WTC11 (cell line): ENCODE data around the gene SLC8A1. TPM values are rescaled to one million over a fixed set of nuclear protein-coding genes. Genes with fewer than 3 reads are reported as not detected.

Experiments
- ATAC-seq: fragments of 200-7000 bp; cut with Tn5 transposase; 2 replicates; pipeline ENCODE4 v1.10.0; 2021; ENCODE audit warnings: mild to moderate bottlenecking, moderate library complexity
- CTCF ChIA-PET: fragments of 300-600 bp; sonication (Branson Sonifier 250); formaldehyde crosslinking; loops from one replicate; lab custom pipeline; 2021; ENCODE audit warnings: antibody characterized with exemption; lab: Charles Lee
- POLR2A ChIA-PET: fragments of 350-600 bp; sonication (Branson Sonifier 250); formaldehyde crosslinking; loops from one replicate; lab custom pipeline; 2021; ENCODE audit warnings: antibody characterized with exemption; lab: Charles Lee
- DNase-seq: peaks from one replicate; pipeline ENCODE4 v3.0.0; 2021; ENCODE audit warnings: low spot score
- H3K27ac Mint-ChIP-seq: 2 replicates; pipeline ENCODE4 v1.8.0; 2021; ENCODE audit warnings: mixed read lengths
- H3K27me3 Mint-ChIP-seq: 2 replicates; pipeline ENCODE4 v1.8.0; 2021; ENCODE audit warnings: low read depth, mild to moderate bottlenecking, moderate library complexity, mixed read lengths
- H3K36me3 Mint-ChIP-seq: 2 replicates; pipeline ENCODE4 v1.8.0; 2021; ENCODE audit warnings: mixed read lengths
- H3K4me1 Mint-ChIP-seq: 2 replicates; pipeline ENCODE4 v1.8.0; 2022; ENCODE audit warnings: mixed read lengths
- H3K4me3 Mint-ChIP-seq: 2 replicates; pipeline ENCODE4 v1.8.0; 2021; ENCODE audit warnings: mild to moderate bottlenecking, moderate library complexity, mixed read lengths
- H3K9me3 Mint-ChIP-seq: 2 replicates; pipeline ENCODE4 v1.8.0; 2021; ENCODE audit warnings: mixed read lengths
- CREM ChIP-seq: sonication (generic); formaldehyde crosslinking; IDR thresholded peaks from 2 replicates; pipeline ENCODE4 v1.8.1; 2022; ENCODE audit warnings: mild to moderate bottlenecking, missing genetic modification reagents, moderate library complexity
- ESRRA ChIP-seq: sonication (generic); formaldehyde crosslinking; IDR thresholded peaks from 2 replicates; pipeline ENCODE4 v1.8.1; 2022; ENCODE audit warnings: mild to moderate bottlenecking, missing genetic modification reagents, borderline replicate concordance
- FOXJ3 ChIP-seq: sonication (generic); formaldehyde crosslinking; IDR thresholded peaks from 2 replicates; pipeline ENCODE4 v1.9.0; 2021; ENCODE audit warnings: missing genetic modification reagents, mild to moderate bottlenecking, borderline replicate concordance
- HMGA2 ChIP-seq: fragments of 250-450 bp; sonication (Bioruptor Pico); IDR thresholded peaks from 2 replicates; pipeline ENCODE4 v1.4.0; 2021; ENCODE audit warnings: mild to moderate bottlenecking, moderate library complexity
- NR3C1 ChIP-seq: sonication (generic); formaldehyde crosslinking; conservative IDR thresholded peaks from 2 replicates; pipeline ENCODE4 v1.8.1; 2023; ENCODE audit warnings: low read depth, mild to moderate bottlenecking, missing genetic modification reagents
- RELA ChIP-seq: sonication (generic); formaldehyde crosslinking; IDR thresholded peaks from 2 replicates; pipeline ENCODE4 v1.8.1; 2022; ENCODE audit warnings: missing genetic modification reagents, mild to moderate bottlenecking, borderline replicate concordance
- SP1 ChIP-seq: sonication (generic); formaldehyde crosslinking; conservative IDR thresholded peaks from 2 replicates; pipeline ENCODE4 v1.8.1; 2022; ENCODE audit warnings: missing genetic modification reagents
- TP53 ChIP-seq: sonication (generic); formaldehyde crosslinking; IDR thresholded peaks from 2 replicates; pipeline ENCODE4 v1.8.1; 2023; ENCODE audit warnings: mild to moderate bottlenecking, missing genetic modification reagents
- ZNF219 ChIP-seq: sonication (generic); formaldehyde crosslinking; IDR thresholded peaks from 2 replicates; pipeline ENCODE4 v1.8.0; 2023; ENCODE audit warnings: missing genetic modification reagents, mild to moderate bottlenecking, borderline replicate concordance
- ZNF317 ChIP-seq: sonication (generic); formaldehyde crosslinking; IDR thresholded peaks from 2 replicates; pipeline ENCODE4 v1.8.1; 2023; ENCODE audit warnings: low read depth, mild to moderate bottlenecking, moderate library complexity, missing genetic modification reagents, borderline replicate concordance
- total RNA-seq: library from RNA; stranded (reverse); gene quantifications from 3 replicates; pipeline ENCODE4 v1.2.3, GENCODE V29; 2021
- TF ChIP-seq, protein P1 (sequence below): sonication (generic); formaldehyde crosslinking; conservative IDR thresholded peaks from 2 replicates; pipeline ENCODE4 v1.8.1; 2023; ENCODE audit warnings: mild to moderate bottlenecking, low read depth, missing genetic modification reagents, moderate library complexity
- TF ChIP-seq, protein P2 (sequence below): sonication (generic); formaldehyde crosslinking; IDR thresholded peaks from 2 replicates; pipeline ENCODE4 v1.8.1; 2022; ENCODE audit warnings: mild to moderate bottlenecking, moderate library complexity, missing genetic modification reagents
- TF ChIP-seq, protein P3 (sequence below): sonication (generic); formaldehyde crosslinking; IDR thresholded peaks from 2 replicates; pipeline ENCODE4 v1.8.0; 2022; ENCODE audit warnings: missing genetic modification reagents
- TF ChIP-seq, protein P4 (sequence below): sonication (generic); formaldehyde crosslinking; IDR thresholded peaks from 2 replicates; pipeline ENCODE4 v1.8.0; 2022; ENCODE audit warnings: mild to moderate bottlenecking, missing genetic modification reagents
- TF ChIP-seq, protein P5 (sequence below): fragments of 250-450 bp; sonication (Bioruptor Pico); IDR thresholded peaks from 2 replicates; pipeline ENCODE4 v1.9.0; 2021; ENCODE audit warnings: mild to moderate bottlenecking, borderline replicate concordance
- TF ChIP-seq, protein P6 (sequence below): sonication (generic); formaldehyde crosslinking; IDR thresholded peaks from 2 replicates; pipeline ENCODE4 v1.8.1; 2022; ENCODE audit warnings: missing genetic modification reagents, borderline replicate concordance

The SLC8A1 gene
- total RNA-seq, 1 experiment from 2014 or later: 2.6 TPM

DNA sequence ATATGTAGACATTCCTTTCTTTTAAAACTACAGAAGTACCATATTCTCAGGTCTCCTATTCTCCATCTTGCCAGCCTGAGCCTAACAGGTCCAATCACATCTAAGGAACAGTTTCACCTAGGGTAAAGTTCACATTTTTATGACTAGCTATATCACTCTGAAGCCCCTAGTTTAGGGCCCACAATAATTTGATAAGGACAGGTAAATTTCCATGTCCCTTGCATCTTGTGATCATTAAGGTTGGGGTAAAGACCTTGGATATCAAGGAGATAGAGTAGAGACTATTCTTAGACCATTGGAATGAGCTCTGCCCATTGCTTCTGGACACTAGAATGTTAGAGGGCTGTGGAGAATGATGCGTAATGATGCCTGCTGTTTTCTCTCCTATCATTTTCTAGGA is 185.7 kb downstream of the SLC8A1 start:
- H3K4me3 Mint-ChIP-seq: no peak overlapping the region
- no peaks in the 10 kb centered on the region for H3K9me3 Mint-ChIP-seq
- no peak overlapping the region for H3K27ac Mint-ChIP-seq
- TF ChIP-seq, protein P1, sequence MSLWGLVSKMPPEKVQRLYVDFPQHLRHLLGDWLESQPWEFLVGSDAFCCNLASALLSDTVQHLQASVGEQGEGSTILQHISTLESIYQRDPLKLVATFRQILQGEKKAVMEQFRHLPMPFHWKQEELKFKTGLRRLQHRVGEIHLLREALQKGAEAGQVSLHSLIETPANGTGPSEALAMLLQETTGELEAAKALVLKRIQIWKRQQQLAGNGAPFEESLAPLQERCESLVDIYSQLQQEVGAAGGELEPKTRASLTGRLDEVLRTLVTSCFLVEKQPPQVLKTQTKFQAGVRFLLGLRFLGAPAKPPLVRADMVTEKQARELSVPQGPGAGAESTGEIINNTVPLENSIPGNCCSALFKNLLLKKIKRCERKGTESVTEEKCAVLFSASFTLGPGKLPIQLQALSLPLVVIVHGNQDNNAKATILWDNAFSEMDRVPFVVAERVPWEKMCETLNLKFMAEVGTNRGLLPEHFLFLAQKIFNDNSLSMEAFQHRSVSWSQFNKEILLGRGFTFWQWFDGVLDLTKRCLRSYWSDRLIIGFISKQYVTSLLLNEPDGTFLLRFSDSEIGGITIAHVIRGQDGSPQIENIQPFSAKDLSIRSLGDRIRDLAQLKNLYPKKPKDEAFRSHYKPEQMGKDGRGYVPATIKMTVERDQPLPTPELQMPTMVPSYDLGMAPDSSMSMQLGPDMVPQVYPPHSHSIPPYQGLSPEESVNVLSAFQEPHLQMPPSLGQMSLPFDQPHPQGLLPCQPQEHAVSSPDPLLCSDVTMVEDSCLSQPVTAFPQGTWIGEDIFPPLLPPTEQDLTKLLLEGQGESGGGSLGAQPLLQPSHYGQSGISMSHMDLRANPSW (CRISPR knock-in tag): no peak
- TF ChIP-seq, protein P2, sequence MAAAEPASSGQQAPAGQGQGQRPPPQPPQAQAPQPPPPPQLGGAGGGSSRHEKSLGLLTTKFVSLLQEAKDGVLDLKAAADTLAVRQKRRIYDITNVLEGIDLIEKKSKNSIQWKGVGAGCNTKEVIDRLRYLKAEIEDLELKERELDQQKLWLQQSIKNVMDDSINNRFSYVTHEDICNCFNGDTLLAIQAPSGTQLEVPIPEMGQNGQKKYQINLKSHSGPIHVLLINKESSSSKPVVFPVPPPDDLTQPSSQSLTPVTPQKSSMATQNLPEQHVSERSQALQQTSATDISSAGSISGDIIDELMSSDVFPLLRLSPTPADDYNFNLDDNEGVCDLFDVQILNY: no peak
- TF ChIP-seq CREM (CRISPR knock-in tag): no peak
- TF ChIP-seq, protein P3, sequence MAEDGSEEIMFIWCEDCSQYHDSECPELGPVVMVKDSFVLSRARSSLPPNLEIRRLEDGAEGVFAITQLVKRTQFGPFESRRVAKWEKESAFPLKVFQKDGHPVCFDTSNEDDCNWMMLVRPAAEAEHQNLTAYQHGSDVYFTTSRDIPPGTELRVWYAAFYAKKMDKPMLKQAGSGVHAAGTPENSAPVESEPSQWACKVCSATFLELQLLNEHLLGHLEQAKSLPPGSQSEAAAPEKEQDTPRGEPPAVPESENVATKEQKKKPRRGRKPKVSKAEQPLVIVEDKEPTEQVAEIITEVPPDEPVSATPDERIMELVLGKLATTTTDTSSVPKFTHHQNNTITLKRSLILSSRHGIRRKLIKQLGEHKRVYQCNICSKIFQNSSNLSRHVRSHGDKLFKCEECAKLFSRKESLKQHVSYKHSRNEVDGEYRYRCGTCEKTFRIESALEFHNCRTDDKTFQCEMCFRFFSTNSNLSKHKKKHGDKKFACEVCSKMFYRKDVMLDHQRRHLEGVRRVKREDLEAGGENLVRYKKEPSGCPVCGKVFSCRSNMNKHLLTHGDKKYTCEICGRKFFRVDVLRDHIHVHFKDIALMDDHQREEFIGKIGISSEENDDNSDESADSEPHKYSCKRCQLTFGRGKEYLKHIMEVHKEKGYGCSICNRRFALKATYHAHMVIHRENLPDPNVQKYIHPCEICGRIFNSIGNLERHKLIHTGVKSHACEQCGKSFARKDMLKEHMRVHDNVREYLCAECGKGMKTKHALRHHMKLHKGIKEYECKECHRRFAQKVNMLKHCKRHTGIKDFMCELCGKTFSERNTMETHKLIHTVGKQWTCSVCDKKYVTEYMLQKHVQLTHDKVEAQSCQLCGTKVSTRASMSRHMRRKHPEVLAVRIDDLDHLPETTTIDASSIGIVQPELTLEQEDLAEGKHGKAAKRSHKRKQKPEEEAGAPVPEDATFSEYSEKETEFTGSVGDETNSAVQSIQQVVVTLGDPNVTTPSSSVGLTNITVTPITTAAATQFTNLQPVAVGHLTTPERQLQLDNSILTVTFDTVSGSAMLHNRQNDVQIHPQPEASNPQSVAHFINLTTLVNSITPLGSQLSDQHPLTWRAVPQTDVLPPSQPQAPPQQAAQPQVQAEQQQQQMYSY (CRISPR knock-in tag): no peak
- TF ChIP-seq, protein P4, sequence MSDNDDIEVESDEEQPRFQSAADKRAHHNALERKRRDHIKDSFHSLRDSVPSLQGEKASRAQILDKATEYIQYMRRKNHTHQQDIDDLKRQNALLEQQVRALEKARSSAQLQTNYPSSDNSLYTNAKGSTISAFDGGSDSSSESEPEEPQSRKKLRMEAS (CRISPR knock-in tag): no peak
- TF ChIP-seq HMGA2 (CRISPR knock-in tag): no peak
- no peak for TF ChIP-seq ZNF219 (CRISPR knock-in tag)
- TF ChIP-seq NR3C1 (CRISPR knock-in tag): no peak
- TF ChIP-seq, protein P5, sequence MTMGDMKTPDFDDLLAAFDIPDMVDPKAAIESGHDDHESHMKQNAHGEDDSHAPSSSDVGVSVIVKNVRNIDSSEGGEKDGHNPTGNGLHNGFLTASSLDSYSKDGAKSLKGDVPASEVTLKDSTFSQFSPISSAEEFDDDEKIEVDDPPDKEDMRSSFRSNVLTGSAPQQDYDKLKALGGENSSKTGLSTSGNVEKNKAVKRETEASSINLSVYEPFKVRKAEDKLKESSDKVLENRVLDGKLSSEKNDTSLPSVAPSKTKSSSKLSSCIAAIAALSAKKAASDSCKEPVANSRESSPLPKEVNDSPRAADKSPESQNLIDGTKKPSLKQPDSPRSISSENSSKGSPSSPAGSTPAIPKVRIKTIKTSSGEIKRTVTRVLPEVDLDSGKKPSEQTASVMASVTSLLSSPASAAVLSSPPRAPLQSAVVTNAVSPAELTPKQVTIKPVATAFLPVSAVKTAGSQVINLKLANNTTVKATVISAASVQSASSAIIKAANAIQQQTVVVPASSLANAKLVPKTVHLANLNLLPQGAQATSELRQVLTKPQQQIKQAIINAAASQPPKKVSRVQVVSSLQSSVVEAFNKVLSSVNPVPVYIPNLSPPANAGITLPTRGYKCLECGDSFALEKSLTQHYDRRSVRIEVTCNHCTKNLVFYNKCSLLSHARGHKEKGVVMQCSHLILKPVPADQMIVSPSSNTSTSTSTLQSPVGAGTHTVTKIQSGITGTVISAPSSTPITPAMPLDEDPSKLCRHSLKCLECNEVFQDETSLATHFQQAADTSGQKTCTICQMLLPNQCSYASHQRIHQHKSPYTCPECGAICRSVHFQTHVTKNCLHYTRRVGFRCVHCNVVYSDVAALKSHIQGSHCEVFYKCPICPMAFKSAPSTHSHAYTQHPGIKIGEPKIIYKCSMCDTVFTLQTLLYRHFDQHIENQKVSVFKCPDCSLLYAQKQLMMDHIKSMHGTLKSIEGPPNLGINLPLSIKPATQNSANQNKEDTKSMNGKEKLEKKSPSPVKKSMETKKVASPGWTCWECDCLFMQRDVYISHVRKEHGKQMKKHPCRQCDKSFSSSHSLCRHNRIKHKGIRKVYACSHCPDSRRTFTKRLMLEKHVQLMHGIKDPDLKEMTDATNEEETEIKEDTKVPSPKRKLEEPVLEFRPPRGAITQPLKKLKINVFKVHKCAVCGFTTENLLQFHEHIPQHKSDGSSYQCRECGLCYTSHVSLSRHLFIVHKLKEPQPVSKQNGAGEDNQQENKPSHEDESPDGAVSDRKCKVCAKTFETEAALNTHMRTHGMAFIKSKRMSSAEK (CRISPR knock-in tag): no peak
- no peak for TF ChIP-seq TP53
- TF ChIP-seq SP1 (CRISPR knock-in tag): no peak
- no peak for TF ChIP-seq ESRRA (CRISPR knock-in tag)
- TF ChIP-seq ZNF317 (CRISPR knock-in tag): no peak
- TF ChIP-seq, all 79 proteins: peak for 0
- DNase-seq: no peak
- H3K27me3 Mint-ChIP-seq: no peaks in the 10 kb centered on the region
- no peaks in the 10 kb centered on the region for H3K36me3 Mint-ChIP-seq
- no peak for ATAC-seq
- peaks cover 7% of the 10 kb centered on the region for H3K4me1 Mint-ChIP-seq
- POLR2A ChIA-PET: no interaction called here
- CTCF ChIA-PET: interaction anchor here (0.9 to 1.2 kb wide), 3 partner anchors 10 to 222 kb away, joined by 3 to 5 read pairs (median 3); no protein-coding TSS in a partner anchor

DNA sequence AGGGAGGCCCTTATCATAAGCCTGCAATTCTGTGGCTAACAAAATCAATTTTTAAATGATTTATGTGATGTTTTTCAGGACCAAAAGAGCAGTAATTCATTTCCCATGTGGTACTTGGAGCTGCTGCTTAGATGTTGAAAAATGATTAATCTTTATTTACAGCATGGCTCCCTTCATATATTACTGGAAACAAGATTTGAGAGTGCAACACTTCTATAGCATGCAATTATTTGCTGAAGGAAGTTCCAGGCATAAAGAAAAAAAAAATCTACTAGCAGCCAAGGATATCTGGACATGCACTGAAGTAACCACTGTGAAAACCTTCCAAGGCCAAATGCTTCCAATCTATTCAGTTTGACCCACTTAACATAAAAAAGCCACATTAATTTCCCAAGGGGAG is 186.3 kb downstream of the SLC8A1 start:
- DNase-seq (no peak), ATAC-seq (no peak)
- no peak overlapping the region for H3K4me3 Mint-ChIP-seq
- H3K9me3 Mint-ChIP-seq: no peaks in the 10 kb centered on the region
- peaks cover 9% of the 10 kb centered on the region; the same call in 1 of the 2 replicates for H3K4me1 Mint-ChIP-seq
- no peak overlapping the region for H3K27ac Mint-ChIP-seq
- CTCF ChIA-PET: interaction anchor here (1.2 kb wide), 1 partner anchor 21 kb away, joined by 5 read pairs; no protein-coding TSS in a partner anchor
- H3K36me3 Mint-ChIP-seq: no peaks in the 10 kb centered on the region
- H3K27me3 Mint-ChIP-seq: no peaks in the 10 kb centered on the region
- POLR2A ChIA-PET: no interaction called here
- TF ChIP-seq, protein P5 (CRISPR knock-in tag): no peak
- TF ChIP-seq, protein P6, sequence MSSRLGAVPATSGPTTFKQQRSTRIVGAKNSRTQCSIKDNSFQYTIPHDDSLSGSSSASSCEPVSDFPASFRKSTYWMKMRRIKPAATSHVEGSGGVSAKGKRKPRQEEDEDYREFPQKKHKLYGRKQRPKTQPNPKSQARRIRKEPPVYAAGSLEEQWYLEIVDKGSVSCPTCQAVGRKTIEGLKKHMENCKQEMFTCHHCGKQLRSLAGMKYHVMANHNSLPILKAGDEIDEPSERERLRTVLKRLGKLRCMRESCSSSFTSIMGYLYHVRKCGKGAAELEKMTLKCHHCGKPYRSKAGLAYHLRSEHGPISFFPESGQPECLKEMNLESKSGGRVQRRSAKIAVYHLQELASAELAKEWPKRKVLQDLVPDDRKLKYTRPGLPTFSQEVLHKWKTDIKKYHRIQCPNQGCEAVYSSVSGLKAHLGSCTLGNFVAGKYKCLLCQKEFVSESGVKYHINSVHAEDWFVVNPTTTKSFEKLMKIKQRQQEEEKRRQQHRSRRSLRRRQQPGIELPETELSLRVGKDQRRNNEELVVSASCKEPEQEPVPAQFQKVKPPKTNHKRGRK (CRISPR knock-in tag): no peak
- no peak for TF ChIP-seq TP53
- no peak for TF ChIP-seq FOXJ3 (CRISPR knock-in tag)
- TF ChIP-seq RELA: no peak
